Panc1 (cell line): ENCODE results near the gene ARHGAP32. TPM values are rescaled to one million over a fixed set of nuclear protein-coding genes. Genes with fewer than 3 reads are reported as not detected.

Source experiments
- ATAC-seq: fragments of 200-7000 bp; cut with Tn5 transposase; 2 replicates; pipeline ENCODE4 v1.9.1; 2020; ENCODE audit warnings: mild to moderate bottlenecking, moderate library complexity
- BruUV-seq: library from RNA; stranded (reverse); fragments of 400-500 nt; replicated peaks from 2 replicates; lab custom pipeline; 2021; lab: Mats Ljungman, UMichigan
- CTCF ChIA-PET: fragments of 300-600 bp; sonication (Branson Sonifier 250); formaldehyde crosslinking; loops from one replicate; lab custom pipeline; 2022; ENCODE audit warnings: antibody characterized with exemption; lab: Charles Lee
- POLR2A ChIA-PET: fragments of 300-600 bp; sonication (Branson Sonifier 250); formaldehyde crosslinking; loops from one replicate; lab custom pipeline; 2022; ENCODE audit warnings: antibody characterized with exemption; lab: Charles Lee
- DNase-seq: peaks from one replicate; pipeline ENCODE4 v3.0.0-alpha.2; 2010; ENCODE audit warnings: low read depth, low spot score
- H3K27ac ChIP-seq: 2 replicates; pipeline ENCODE4 v1.5.1; 2011; ENCODE audit warnings: mild to moderate bottlenecking, low read length, inconsistent platforms
- H3K27me3 ChIP-seq: fragments of 200-500 bp; sonication (Bioruptor generic); 2 replicates; pipeline ENCODE4 v1.6.0; 2014; ENCODE audit warnings: low read length, inconsistent platforms; ENCODE audit not compliant: control insufficient read depth, insufficient read depth
- H3K36me3 ChIP-seq: fragments of 200-500 bp; sonication (Bioruptor generic); 2 replicates; pipeline ENCODE4 v1.5.1; 2014; ENCODE audit warnings: inconsistent platforms, mild to moderate bottlenecking, low read length, moderate library complexity; ENCODE audit not compliant: control insufficient read depth, insufficient read depth
- H3K4me1 ChIP-seq: 2 replicates; pipeline ENCODE4 v1.5.1; 2011; ENCODE audit warnings: inconsistent platforms, mild to moderate bottlenecking, low read length, moderate library complexity; ENCODE audit not compliant: control insufficient read depth, insufficient read depth
- H3K4me3 ChIP-seq, 2 experiments: 2 replicates each; pipeline ENCODE4 v1.5.1; 2011 to 2012; ENCODE audit warnings: low read depth in 2 of 2, low read length in 2 of 2, mild to moderate bottlenecking in 2 of 2, inconsistent platforms in 1 of 2, moderate library complexity in 1 of 2
- H3K9me3 ChIP-seq: fragments of 200-500 bp; sonication (Bioruptor generic); 2 replicates; pipeline ENCODE4 v1.5.1; 2014; ENCODE audit warnings: low read depth, mild to moderate bottlenecking, inconsistent platforms, low read length, moderate library complexity; ENCODE audit not compliant: control insufficient read depth, insufficient read depth
- POLR2AphosphoS5 ChIP-seq: IDR thresholded peaks from 2 replicates; pipeline ENCODE4 v1.6.1; 2012; ENCODE audit warnings: mild to moderate bottlenecking, low read depth, low read length, moderate library complexity
- SIN3A ChIP-seq: IDR thresholded peaks from 2 replicates; pipeline ENCODE4 v1.6.1; 2012; ENCODE audit warnings: low read depth, mild to moderate bottlenecking, low read length, moderate library complexity, borderline replicate concordance; ENCODE audit not compliant: insufficient read depth
- TCF7L2 ChIP-seq: IDR thresholded peaks from 2 replicates; pipeline ENCODE4 v1.6.1; 2011; ENCODE audit warnings: mild to moderate bottlenecking, low read depth, low read length, inconsistent platforms
- in situ Hi-C: cut with HindIII; loops from 2 replicates; pipeline ENCODE4 v1.10.0; 2016; ENCODE audit warnings: low sequenced_read_pairs, low pct_unique_long_range_greater_than_20kb
- intact Hi-C: fragments of 100-400 bp; cut with micrococcal nuclease; formaldehyde crosslinking; loops from one replicate; pipeline ENCODE4 v1.10.0; 2022; ENCODE audit not compliant: unreplicated experiment
- total RNA-seq: library from RNA; stranded (reverse); gene quantifications from one replicate; pipeline ENCODE4 v1.2.1, GENCODE V29; 2021; ENCODE audit not compliant: unreplicated experiment
- TF ChIP-seq, protein P1 (sequence below), 2 experiments: IDR thresholded peaks; 2 replicates each; pipeline ENCODE4 v1.6.1; 2011 to 2012; ENCODE audit warnings: low read depth in 2 of 2, control low read depth in 1 of 2, low read length in 1 of 2, mild to moderate bottlenecking in 1 of 2, moderate library complexity in 1 of 2; ENCODE audit not compliant: insufficient read depth in 1 of 2
- TF ChIP-seq, protein P2 (sequence below): fragments of 450-650 bp; IDR thresholded peaks from 2 replicates; pipeline ENCODE4 v1.5.1; 2017; ENCODE audit warnings: mild to moderate bottlenecking

Gene ARHGAP32
- total RNA-seq, 1 experiment from 2014 or later, result 44.6 TPM

DNA sequence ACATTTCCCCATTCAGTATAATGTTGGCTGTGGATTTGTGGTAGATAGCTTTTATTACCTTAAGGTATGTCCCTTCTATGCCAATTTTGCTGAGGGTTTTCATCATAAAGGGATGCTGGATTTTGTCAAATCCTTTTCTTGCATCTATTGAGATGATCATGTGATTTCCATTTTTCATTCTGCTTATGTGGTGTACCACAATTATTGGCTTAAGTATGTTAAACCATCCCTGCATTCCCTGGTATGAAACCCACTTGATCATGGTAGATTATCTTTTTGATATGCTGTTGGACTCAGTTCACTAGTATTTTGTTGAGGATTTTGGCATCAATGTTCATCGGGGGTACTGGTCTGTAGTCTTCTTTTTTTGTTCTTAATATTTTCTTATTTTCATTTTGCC, 44.7 kb upstream of the ARHGAP32 start:
- Histone ChIP-seq H3K36me3 (no peaks in the 10 kb centered on the region), H3K4me1 (no peaks in the 10 kb centered on the region; the same call in 1 of the 2 replicates), H3K9me3 (no peaks in the 10 kb centered on the region), H3K27me3 (no peaks in the 10 kb centered on the region), H3K4me3 (no peak overlapping the region), H3K27ac (no peak overlapping the region)
- CTCF ChIA-PET, result no interaction called here
- no peak for ATAC-seq
- no TSS peak for BruUV-seq
- TF ChIP-seq SIN3A (no peak), POLR2AphosphoS5 (no peak), TCF7L2 (no peak)
- TF ChIP-seq, protein P1, sequence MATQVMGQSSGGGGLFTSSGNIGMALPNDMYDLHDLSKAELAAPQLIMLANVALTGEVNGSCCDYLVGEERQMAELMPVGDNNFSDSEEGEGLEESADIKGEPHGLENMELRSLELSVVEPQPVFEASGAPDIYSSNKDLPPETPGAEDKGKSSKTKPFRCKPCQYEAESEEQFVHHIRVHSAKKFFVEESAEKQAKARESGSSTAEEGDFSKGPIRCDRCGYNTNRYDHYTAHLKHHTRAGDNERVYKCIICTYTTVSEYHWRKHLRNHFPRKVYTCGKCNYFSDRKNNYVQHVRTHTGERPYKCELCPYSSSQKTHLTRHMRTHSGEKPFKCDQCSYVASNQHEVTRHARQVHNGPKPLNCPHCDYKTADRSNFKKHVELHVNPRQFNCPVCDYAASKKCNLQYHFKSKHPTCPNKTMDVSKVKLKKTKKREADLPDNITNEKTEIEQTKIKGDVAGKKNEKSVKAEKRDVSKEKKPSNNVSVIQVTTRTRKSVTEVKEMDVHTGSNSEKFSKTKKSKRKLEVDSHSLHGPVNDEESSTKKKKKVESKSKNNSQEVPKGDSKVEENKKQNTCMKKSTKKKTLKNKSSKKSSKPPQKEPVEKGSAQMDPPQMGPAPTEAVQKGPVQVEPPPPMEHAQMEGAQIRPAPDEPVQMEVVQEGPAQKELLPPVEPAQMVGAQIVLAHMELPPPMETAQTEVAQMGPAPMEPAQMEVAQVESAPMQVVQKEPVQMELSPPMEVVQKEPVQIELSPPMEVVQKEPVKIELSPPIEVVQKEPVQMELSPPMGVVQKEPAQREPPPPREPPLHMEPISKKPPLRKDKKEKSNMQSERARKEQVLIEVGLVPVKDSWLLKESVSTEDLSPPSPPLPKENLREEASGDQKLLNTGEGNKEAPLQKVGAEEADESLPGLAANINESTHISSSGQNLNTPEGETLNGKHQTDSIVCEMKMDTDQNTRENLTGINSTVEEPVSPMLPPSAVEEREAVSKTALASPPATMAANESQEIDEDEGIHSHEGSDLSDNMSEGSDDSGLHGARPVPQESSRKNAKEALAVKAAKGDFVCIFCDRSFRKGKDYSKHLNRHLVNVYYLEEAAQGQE (IDR thresholded peaks at IDR 0.05; ENCODE audit: insufficient read depth in 1 of 2, low read depth in 2 of 2, low read length in 1 of 2), result no peak
- TF ChIP-seq, protein P2, sequence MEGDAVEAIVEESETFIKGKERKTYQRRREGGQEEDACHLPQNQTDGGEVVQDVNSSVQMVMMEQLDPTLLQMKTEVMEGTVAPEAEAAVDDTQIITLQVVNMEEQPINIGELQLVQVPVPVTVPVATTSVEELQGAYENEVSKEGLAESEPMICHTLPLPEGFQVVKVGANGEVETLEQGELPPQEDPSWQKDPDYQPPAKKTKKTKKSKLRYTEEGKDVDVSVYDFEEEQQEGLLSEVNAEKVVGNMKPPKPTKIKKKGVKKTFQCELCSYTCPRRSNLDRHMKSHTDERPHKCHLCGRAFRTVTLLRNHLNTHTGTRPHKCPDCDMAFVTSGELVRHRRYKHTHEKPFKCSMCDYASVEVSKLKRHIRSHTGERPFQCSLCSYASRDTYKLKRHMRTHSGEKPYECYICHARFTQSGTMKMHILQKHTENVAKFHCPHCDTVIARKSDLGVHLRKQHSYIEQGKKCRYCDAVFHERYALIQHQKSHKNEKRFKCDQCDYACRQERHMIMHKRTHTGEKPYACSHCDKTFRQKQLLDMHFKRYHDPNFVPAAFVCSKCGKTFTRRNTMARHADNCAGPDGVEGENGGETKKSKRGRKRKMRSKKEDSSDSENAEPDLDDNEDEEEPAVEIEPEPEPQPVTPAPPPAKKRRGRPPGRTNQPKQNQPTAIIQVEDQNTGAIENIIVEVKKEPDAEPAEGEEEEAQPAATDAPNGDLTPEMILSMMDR, result no peak
- POLR2A ChIA-PET, result interaction anchor here (0.5 kb wide), 1 partner anchor 36 kb away, joined by 3 read pairs; no protein-coding TSS in a partner anchor
- in situ Hi-C loops, result no loop called here
- intact Hi-C loops, result no loop called here
- DNase-seq, result no peak

DNA sequence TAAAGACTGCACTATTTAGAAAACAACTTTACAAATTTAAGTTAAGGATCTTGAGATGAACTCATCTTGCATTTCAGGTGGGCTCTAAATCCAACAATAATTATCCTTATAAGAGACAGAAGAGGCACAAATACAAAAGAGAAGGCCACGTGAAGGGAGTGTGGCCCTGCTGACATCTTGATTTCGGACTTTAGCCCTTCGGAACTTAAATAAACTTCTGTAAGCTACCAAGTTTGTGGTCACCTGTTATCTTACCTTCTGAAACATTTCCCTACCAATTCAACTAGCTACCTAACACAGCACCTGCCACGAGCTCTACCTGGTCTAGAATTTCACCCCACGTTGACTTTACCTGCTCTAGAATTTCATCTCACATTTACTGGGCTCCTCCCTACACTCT, 42.9 kb upstream of the ARHGAP32 start:
- no peak for DNase-seq
- intact Hi-C loops, result no loop called here
- Histone ChIP-seq H3K36me3 (no peaks in the 10 kb centered on the region), H3K27ac (no peak overlapping the region), H3K9me3 (no peaks in the 10 kb centered on the region), H3K4me1 (no peaks in the 10 kb centered on the region), H3K27me3 (no peaks in the 10 kb centered on the region), H3K4me3 (no peak overlapping the region)
- in situ Hi-C loops, result no loop called here
- CTCF ChIA-PET, result no interaction called here
- ATAC-seq, result no peak
- TF ChIP-seq POLR2AphosphoS5 (no peak), SIN3A (no peak), TCF7L2 (no peak)
- TF ChIP-seq, protein P2, result no peak
- TF ChIP-seq, protein P1 (IDR thresholded peaks at IDR 0.05; ENCODE audit: insufficient read depth in 1 of 2, low read depth in 2 of 2, low read length in 1 of 2), result no peak
- POLR2A ChIA-PET, result no interaction called here
- no TSS peak for BruUV-seq
